Liver (tissue), 9 donors: Measurements from ENCODE around the gene SCN2B. TPM values are rescaled to one million over a fixed set of nuclear protein-coding genes. Genes with fewer than 3 reads are reported as not detected.
A peak's percentile ranks its signal among the peaks of the same experiment; 100 is the strongest.

Experiments
- DNase-seq: peaks from one replicate; pipeline ENCODE4 v3.0.0-alpha.2; 2017; ENCODE audit warnings: low spot score
- H3K27ac ChIP-seq, 2 donors: one replicate each; pipeline ENCODE4 v1.7.0; 2013; ENCODE audit warnings: inconsistent platforms in 2 of 2, low read length in 2 of 2, control low read depth in 1 of 2, low read depth in 1 of 2, mild to moderate bottlenecking in 1 of 2
- H3K27me3 ChIP-seq, 4 donors: one replicate each; pipeline versions ENCODE4 v1.6.1 to v1.7.0; 2013; ENCODE audit warnings: low read length in 3 of 4, inconsistent platforms in 1 of 4, mild to moderate bottlenecking in 1 of 4, moderate library complexity in 1 of 4; ENCODE audit not compliant: control insufficient read depth in 4 of 4, insufficient read depth in 4 of 4
- H3K36me3 ChIP-seq, 4 donors: one replicate each; pipeline versions ENCODE4 v1.6.1 to v1.7.0; 2013; ENCODE audit warnings: low read length in 3 of 4, mild to moderate bottlenecking in 3 of 4, low read depth in 1 of 4, moderate library complexity in 1 of 4; ENCODE audit not compliant: control insufficient read depth in 4 of 4, insufficient read depth in 3 of 4
- H3K4me1 ChIP-seq, 4 donors: one replicate each; pipeline versions ENCODE4 v1.6.1 to v1.7.0; 2013; ENCODE audit warnings: low read length in 3 of 4, mild to moderate bottlenecking in 3 of 4, moderate library complexity in 1 of 4; ENCODE audit not compliant: control insufficient read depth in 4 of 4, insufficient read depth in 4 of 4
- H3K4me3 ChIP-seq, 3 donors: one replicate each; pipeline versions ENCODE4 v1.6.1 to v1.7.0; 2013; ENCODE audit warnings: low read length in 3 of 3, control low read depth in 1 of 3, low read depth in 1 of 3, mild to moderate bottlenecking in 1 of 3
- H3K9ac ChIP-seq, 2 donors: one replicate each; pipeline ENCODE4 v1.7.0; 2013; ENCODE audit warnings: low read length in 2 of 2, mild to moderate bottlenecking in 2 of 2, moderate library complexity in 2 of 2, control low read depth in 1 of 2, low read depth in 1 of 2
- H3K9me3 ChIP-seq, 4 donors: one replicate each; pipeline versions ENCODE4 v1.6.1 to v1.7.0; 2013; ENCODE audit warnings: low read length in 3 of 4; ENCODE audit not compliant: control insufficient read depth in 4 of 4
- ATF3 ChIP-seq: IDR thresholded peaks from 2 replicates; pipeline ENCODE4 v1.6.1; 2016; ENCODE audit warnings: antibody characterized with exemption
- CTCF ChIP-seq: fragments of 150-350 bp; IDR thresholded peaks from 2 replicates; pipeline ENCODE4 v1.5.1; 2017; ENCODE audit warnings: improper control_type of control experiment, low read depth, low read length; ENCODE audit not compliant: missing input control
- EGR1 ChIP-seq, 2 donors: IDR thresholded peaks; 2 replicates each; pipeline ENCODE4 v1.6.1; 2016 to 2018; ENCODE audit warnings: antibody characterized with exemption in 2 of 2, low read depth in 2 of 2
- FOXA1 ChIP-seq: IDR thresholded peaks from 2 replicates; pipeline ENCODE4 v1.6.1; 2016; ENCODE audit warnings: antibody characterized with exemption
- FOXA2 ChIP-seq: IDR thresholded peaks from 2 replicates; pipeline ENCODE4 v1.6.1; 2016; ENCODE audit warnings: antibody characterized with exemption
- GABPA ChIP-seq, 2 donors: IDR thresholded peaks in 1 of 2; conservative IDR thresholded peaks in 1 of 2; 2 replicates each; pipeline ENCODE4 v1.6.1; 2016; ENCODE audit warnings: antibody characterized with exemption in 2 of 2, mild to moderate bottlenecking in 1 of 2, moderate library complexity in 1 of 2
- HNF4A ChIP-seq, 2 donors: conservative IDR thresholded peaks; 2 replicates each; pipeline ENCODE4 v1.6.1; 2016; ENCODE audit warnings: antibody characterized with exemption in 2 of 2, mild to moderate bottlenecking in 2 of 2
- JUND ChIP-seq, 2 donors: IDR thresholded peaks; 2 replicates each; pipeline ENCODE4 v1.6.1; 2016; ENCODE audit warnings: antibody characterized with exemption in 2 of 2
- MAX ChIP-seq: IDR thresholded peaks from 2 replicates; pipeline ENCODE4 v1.6.1; 2016; ENCODE audit warnings: antibody characterized with exemption
- NR2F2 ChIP-seq: IDR thresholded peaks from 2 replicates; pipeline ENCODE4 v1.6.1; 2016; ENCODE audit warnings: antibody characterized with exemption
- RAD21 ChIP-seq, 2 donors: IDR thresholded peaks; 2 replicates each; pipeline ENCODE4 v1.6.1; 2016; ENCODE audit warnings: antibody characterized with exemption in 2 of 2, mild to moderate bottlenecking in 2 of 2
- REST ChIP-seq: IDR thresholded peaks from 2 replicates; pipeline ENCODE4 v1.6.1; 2016; ENCODE audit warnings: antibody characterized with exemption, mild to moderate bottlenecking
- RXRA ChIP-seq, 2 donors: IDR thresholded peaks; 2 replicates each; pipeline ENCODE4 v1.6.1; 2017 to 2018; ENCODE audit warnings: antibody characterized with exemption in 2 of 2, mild to moderate bottlenecking in 1 of 2
- SP1 ChIP-seq: IDR thresholded peaks from 2 replicates; pipeline ENCODE4 v1.6.1; 2018; ENCODE audit warnings: antibody characterized with exemption, mild to moderate bottlenecking
- YY1 ChIP-seq: IDR thresholded peaks from 2 replicates; pipeline ENCODE4 v1.6.1; 2016; ENCODE audit warnings: antibody characterized with exemption, mild to moderate bottlenecking
- ZBTB33 ChIP-seq: IDR thresholded peaks from 2 replicates; pipeline ENCODE4 v1.6.1; 2016; ENCODE audit warnings: antibody characterized with exemption
- WGBS: extraction: QIAGEN DNeasy Blood & Tissue Kit; methylation state at CpG from one replicate; pipeline ENCODE4 v1.1.7; 2013; 5-methylcytosine and 5-hydroxymethylcytosine counted together
- polyA plus RNA-seq, 2 donors: library from polyadenylated mRNA; stranded (reverse) in 1 of 2; unstranded in 1 of 2; fragments of 200-250 nt in 1 of 2; fragments of >200 nt in 1 of 2; fragmentation: Nextera tagmentation in 1 of 2; extraction: Ambion mirVana in 1 of 2; gene quantifications; one replicate each; pipeline versions ENCODE4 v1.2.1 to v1.2.3, GENCODE V29; 2013 to 2015
- total RNA-seq, 2 donors: library from RNA; depleted of rRNA; stranded (reverse); fragments of >200 nt; gene quantifications; one replicate each; pipeline ENCODE4 v1.2.3, GENCODE V29; 2014
- donor health status: healthy.
- donor health status: healthy.
- donor health status: healthy.
- donor health status: healthy.
- donor health status: healthy.

The SCN2B gene
- total and polyA plus RNA-seq, 4 donors: 0.01 to 0.05 TPM; not detected in 2

- TF ChIP-seq CTCF (no peak), GABPA (IDR thresholded peaks at IDR 0.05 in 1 of 2, conservative IDR thresholded peaks at IDR 0.05 in 1 of 2) (no peak), MAX (no peak), FOXA1 (no peak), FOXA2 (no peak)
Measured at GRCh38 chr11:118180300-118180703, 3.9 kb upstream of the SCN2B start (continued).

- no peaks in the 10 kb centered on the region for H3K27me3 ChIP-seq
- TF ChIP-seq REST: no peak
- TF ChIP-seq RXRA (IDR thresholded peaks at IDR 0.05): no peak
- TF ChIP-seq MAX: no peak
- WGBS: 89% methylated on average over 4 of the region's 4 CpGs
- no peaks in the 10 kb centered on the region for H3K36me3 ChIP-seq
- H3K9ac ChIP-seq: no peak overlapping the region
- no peaks in the 10 kb centered on the region for H3K9me3 ChIP-seq
- H3K4me3 ChIP-seq: no peak overlapping the region
- H3K4me1 ChIP-seq: peaks cover 0 to 10% (median 3%) of the 10 kb centered on the region in 4 donors
- H3K27ac ChIP-seq: no peak overlapping the region
- DNase-seq: no peak
Measured at GRCh38 chr11:118176778-118177134, 317 bp upstream of the SCN2B start.

- H3K9me3 ChIP-seq: no peaks in the 10 kb centered on the region
- no peak overlapping the region for H3K27ac ChIP-seq
- no peaks in the 10 kb centered on the region for H3K27me3 ChIP-seq
- H3K4me1 ChIP-seq: peaks cover 0 to 10% (median 5%) of the 10 kb centered on the region in 4 donors
- H3K9ac ChIP-seq: no peak overlapping the region
- H3K36me3 ChIP-seq: no peaks in the 10 kb centered on the region
- WGBS: 55% methylated on average over 13 of the region's 13 CpGs
- DNase-seq: no peak
- H3K4me3 ChIP-seq: no peak overlapping the region
- TF ChIP-seq YY1 (peak; percentile 88), MAX (no peak), GABPA (IDR thresholded peaks at IDR 0.05 in 1 of 2, conservative IDR thresholded peaks at IDR 0.05 in 1 of 2) (peak in 1 of 2 donors; percentile 42), RAD21 (IDR thresholded peaks at IDR 0.05) (peak in 1 of 2 donors; percentile 56), NR2F2 (no peak), SP1 (peak; percentile 71), FOXA1 (no peak), EGR1 (IDR thresholded peaks at IDR 0.05; ENCODE audit: low read depth in 2 of 2) (no peak), REST (peak; percentile 63), JUND (IDR thresholded peaks at IDR 0.05) (peak in 1 of 2 donors; percentile 76), HNF4A (conservative IDR thresholded peaks at IDR 0.05) (peak; percentile 65 to 87), ZBTB33 (no peak), ATF3 (no peak)
Measured at GRCh38 chr11:118175031-118175992, 1.1 kb downstream of the SCN2B start.
